Ovary (tissue), 9 donors: Measurements from ENCODE around the gene PRR30. TPM values are rescaled to one million over a fixed set of nuclear protein-coding genes. Genes with fewer than 3 reads are reported as not detected.

ENCODE experiments used
- DNase-seq, 5 donors: peaks; one replicate each; pipeline ENCODE4 v3.0.0-alpha.2; 2019 to 2020
- H3K27ac ChIP-seq, 2 donors: fragments of 200-600 bp; one replicate each; pipeline versions ENCODE4 v1.5.1 to v1.8.0; 2019 to 2022
- H3K27me3 ChIP-seq: fragments of 200-600 bp; one replicate; pipeline ENCODE4 v1.8.0; 2022
- H3K36me3 ChIP-seq: fragments of 200-600 bp; sonication (generic); one replicate; pipeline ENCODE4 v1.5.1; 2019
- H3K4me1 ChIP-seq: one replicate; pipeline ENCODE4 v1.8.1; 2013; ENCODE audit warnings: mild to moderate bottlenecking, moderate library complexity; ENCODE audit not compliant: insufficient read depth
- H3K4me3 ChIP-seq: fragments of 200-600 bp; sonication (generic); one replicate; pipeline ENCODE4 v1.5.1; 2017
- H3K9me3 ChIP-seq, 2 donors: fragments of 200-600 bp in 1 of 2; sonication (generic) in 1 of 2; one replicate each; pipeline versions ENCODE4 v1.5.1 to v1.8.1; 2013 to 2019; ENCODE audit warnings: mild to moderate bottlenecking in 1 of 2, moderate library complexity in 1 of 2
- EP300 ChIP-seq: sonication (generic); formaldehyde crosslinking; IDR thresholded peaks from one replicate; pipeline ENCODE4 v1.6.1; 2017; ENCODE audit warnings: antibody characterized with exemption
- POLR2A ChIP-seq: fragments of 450-650 bp; IDR thresholded peaks from one replicate; pipeline ENCODE4 v1.6.1; 2017; ENCODE audit warnings: antibody characterized with exemption, mild to moderate bottlenecking, moderate library complexity
- WGBS, 3 donors: extraction: QIAGEN DNeasy Blood & Tissue Kit in 1 of 3; methylation state at CpG; one replicate each; pipeline versions ENCODE4 v1.1.5 to v1.1.7; 2013 to 2017; 5-methylcytosine and 5-hydroxymethylcytosine counted together
- intact Hi-C, 4 donors: fragments of 100-400 bp; cut with DNase I; formaldehyde crosslinking; loops; one replicate each; pipeline versions ENCODE4 v1.11.0 to v1.15.1; 2022 to 2023
- polyA plus RNA-seq, 2 donors: library from polyadenylated mRNA; stranded (reverse); fragments of 200-250 nt in 1 of 2; fragments of 350-450 nt in 1 of 2; fragmentation: Illumina TruSeq in 1 of 2; extraction: RNeasy Lipid Tissue Mini Kit (QIAGEN cat#74804) in 1 of 2; gene quantifications; one replicate each; pipeline ENCODE4 v1.2.3, GENCODE V29; 2013 to 2014
- total RNA-seq, 7 donors: library from RNA; depleted of rRNA in 2 of 7; stranded (reverse); fragments of >200 nt in 2 of 7; fragmentation: NEBNext Ultra II Directional in 3 of 7; extraction: Animal tissue kit (Norgen Biotek cat#: 25700) in 3 of 7; gene quantifications; one replicate each; pipeline versions ENCODE4 v1.1.0 to v1.2.4, GENCODE V29; 2016 to 2023
- TF ChIP-seq, protein P1 (sequence below), 3 donors: fragments of 450-650 bp in 2 of 3; fragments of 200-600 bp in 1 of 3; IDR thresholded peaks; one replicate each; pipeline versions ENCODE4 v1.5.1 to v1.8.0; 2016 to 2022; ENCODE audit warnings: antibody characterized with exemption in 3 of 3, mild to moderate bottlenecking in 1 of 3
- donor health status: DM: no; HTN: no; CAD: no; lungs with moderate emphysema.
- donor health status: DM: no; HTN: no; CAD: no.
- donor health status: Bipolar disorder and iron deficiency.
- donor health status: DM: yes; HTN: yes; CAD: no.
- donor health status: DM: no; HTN: no; CAD: no.
- donor health status: DM: yes; HTN: yes; CAD: no.

Gene PRR30
- total and polyA plus RNA-seq, 9 donors: not detected

- H3K4me3 ChIP-seq: no peak overlapping the region
- no peaks in the 10 kb centered on the region for H3K9me3 ChIP-seq
- H3K27ac ChIP-seq: no peak overlapping the region
- DNase-seq: no peak
- no peaks in the 10 kb centered on the region for H3K4me1 ChIP-seq
- H3K27me3 ChIP-seq: no peaks in the 10 kb centered on the region
- no peaks in the 10 kb centered on the region for H3K36me3 ChIP-seq
- intact Hi-C loops: no loop called here
- TF ChIP-seq POLR2A: no peak
- TF ChIP-seq EP300: no peak
- TF ChIP-seq, protein P1, sequence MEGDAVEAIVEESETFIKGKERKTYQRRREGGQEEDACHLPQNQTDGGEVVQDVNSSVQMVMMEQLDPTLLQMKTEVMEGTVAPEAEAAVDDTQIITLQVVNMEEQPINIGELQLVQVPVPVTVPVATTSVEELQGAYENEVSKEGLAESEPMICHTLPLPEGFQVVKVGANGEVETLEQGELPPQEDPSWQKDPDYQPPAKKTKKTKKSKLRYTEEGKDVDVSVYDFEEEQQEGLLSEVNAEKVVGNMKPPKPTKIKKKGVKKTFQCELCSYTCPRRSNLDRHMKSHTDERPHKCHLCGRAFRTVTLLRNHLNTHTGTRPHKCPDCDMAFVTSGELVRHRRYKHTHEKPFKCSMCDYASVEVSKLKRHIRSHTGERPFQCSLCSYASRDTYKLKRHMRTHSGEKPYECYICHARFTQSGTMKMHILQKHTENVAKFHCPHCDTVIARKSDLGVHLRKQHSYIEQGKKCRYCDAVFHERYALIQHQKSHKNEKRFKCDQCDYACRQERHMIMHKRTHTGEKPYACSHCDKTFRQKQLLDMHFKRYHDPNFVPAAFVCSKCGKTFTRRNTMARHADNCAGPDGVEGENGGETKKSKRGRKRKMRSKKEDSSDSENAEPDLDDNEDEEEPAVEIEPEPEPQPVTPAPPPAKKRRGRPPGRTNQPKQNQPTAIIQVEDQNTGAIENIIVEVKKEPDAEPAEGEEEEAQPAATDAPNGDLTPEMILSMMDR (IDR thresholded peaks at IDR 0.05): no peak
- 21 to 40% (median 28%) methylated on average over 3 of the region's 3 CpGs for whole genome bisulfite sequencing, 3 donors
Observed at GRCh38 chr2:27105981-27106380, 33.2 kb downstream of the PRR30 start.

DNA sequence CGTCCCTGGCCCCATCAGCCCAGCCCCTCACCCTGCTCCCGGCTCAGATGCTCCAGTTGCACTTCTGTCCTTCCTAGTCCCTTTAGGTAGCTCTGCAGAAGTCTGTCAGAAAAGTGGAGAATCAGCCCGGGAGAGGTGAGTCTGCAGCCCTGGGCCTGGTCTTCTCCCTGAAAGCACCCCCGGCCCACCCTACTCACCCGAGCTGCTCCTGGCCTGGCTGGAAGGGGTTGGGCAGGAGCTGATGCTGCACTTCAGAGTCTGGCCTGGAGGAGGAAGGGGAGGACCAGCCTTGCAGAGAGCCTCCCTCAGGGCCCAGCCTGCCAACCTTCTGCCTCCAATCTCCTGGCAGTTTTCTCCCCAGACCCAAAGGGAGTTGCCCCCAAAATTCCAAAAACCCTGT lies 36.9 kb downstream of the PRR30 start:
- intact Hi-C loops: loop anchor here in 1 of 4 donors (5.0 kb wide), 1 partner anchor 90 kb away; no protein-coding TSS in a partner anchor

GRCh38 chr2:27100036-27100435 lies 39.2 kb downstream of the PRR30 start:
- no peaks in the 10 kb centered on the region for H3K4me1 ChIP-seq
- WGBS, 3 donors: 71 to 73% (median 72%) methylated on average over 9 to 10 of the region's 10 CpGs
- no peak for DNase-seq
- no peak overlapping the region for H3K4me3 ChIP-seq
- H3K36me3 ChIP-seq: no peaks in the 10 kb centered on the region
- TF ChIP-seq EP300: no peak
- TF ChIP-seq, protein P1 (IDR thresholded peaks at IDR 0.05): no peak
- TF ChIP-seq POLR2A: no peak
- no peaks in the 10 kb centered on the region for H3K27me3 ChIP-seq
- H3K9me3 ChIP-seq: no peaks in the 10 kb centered on the region
- intact Hi-C loops: loop anchor here in 1 of 4 donors (5.0 kb wide), 1 partner anchor 92 kb away; no protein-coding TSS in a partner anchor
- H3K27ac ChIP-seq: no peak overlapping the region

More for the DNA sequence above, 36.9 kb downstream of the PRR30 start:
- H3K27me3 ChIP-seq: no peaks in the 10 kb centered on the region
- H3K27ac ChIP-seq: no peak overlapping the region
- 73 to 80% (median 78%) methylated on average over 4 to 5 of the region's 5 CpGs for WGBS, 3 donors
- no peak for DNase-seq
- H3K9me3 ChIP-seq: no peaks in the 10 kb centered on the region
- TF ChIP-seq, protein P1 (IDR thresholded peaks at IDR 0.05): no peak
- TF ChIP-seq POLR2A: no peak
- TF ChIP-seq EP300: no peak
- H3K4me3 ChIP-seq: no peak overlapping the region
- H3K36me3 ChIP-seq: no peaks in the 10 kb centered on the region
- H3K4me1 ChIP-seq: no peaks in the 10 kb centered on the region

DNA sequence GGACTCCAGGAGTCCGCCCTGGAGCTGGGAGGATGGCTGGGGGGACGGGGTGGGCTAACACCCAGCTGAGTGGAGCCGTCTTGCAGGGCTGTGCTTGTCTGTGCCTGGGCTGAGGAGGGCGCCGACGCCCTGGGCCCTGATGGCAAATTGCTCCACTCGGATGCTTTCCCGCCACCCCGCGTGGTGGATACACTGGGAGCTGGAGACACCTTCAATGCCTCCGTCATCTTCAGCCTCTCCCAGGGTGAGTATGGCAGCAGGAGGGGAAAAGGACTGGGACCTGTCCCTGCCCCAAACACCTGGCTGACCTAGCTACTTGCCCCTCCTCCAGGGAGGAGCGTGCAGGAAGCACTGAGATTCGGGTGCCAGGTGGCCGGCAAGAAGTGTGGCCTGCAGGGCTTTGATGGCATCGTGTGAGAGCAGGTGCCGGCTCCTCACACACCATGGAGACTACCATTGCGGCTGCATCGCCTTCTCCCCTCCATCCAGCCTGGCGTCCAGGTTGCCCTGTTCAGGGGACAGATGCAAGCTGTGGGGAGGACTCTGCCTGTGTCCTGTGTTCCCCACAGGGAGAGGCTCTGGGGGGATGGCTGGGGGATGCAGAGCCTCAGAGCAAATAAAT lies 39.8 kb downstream of the PRR30 start:
- intact Hi-C loops: loop anchor here (5.0 to 10.0 kb wide), 4 partner anchors 93 to 183 kb away; partner anchors contain the start of genes DNAJC5G (in 3 of the 4) and TRIM54 (in 1 of the 4)
- Histone ChIP-seq H3K36me3 (no peaks in the 10 kb centered on the region), H3K4me3 (no peak overlapping the region), H3K4me1 (no peaks in the 10 kb centered on the region), H3K27ac (no peak overlapping the region), H3K27me3 (no peaks in the 10 kb centered on the region), H3K9me3 (no peaks in the 10 kb centered on the region)
- no peak for DNase-seq
- TF ChIP-seq, protein P1 (IDR thresholded peaks at IDR 0.05): no peak
- no peak for TF ChIP-seq POLR2A
- TF ChIP-seq EP300: no peak
- WGBS, 3 donors: 87 to 91% (median 88%) methylated on average over 19 of the region's 19 CpGs
